Fibroblast of skin of right quadriceps (primary cell): ENCODE results near the gene ACP7.
"Not testable (repeated sequence)": the region's sequence is repeated elsewhere in the genome, so short reads cannot be mapped to it uniquely, and the experiment has no call there.

Source experiments
- DNase-seq: peaks from one replicate; pipeline ENCODE4 v3.0.0-alpha.2; 2013

ACP7 gene

DNA sequence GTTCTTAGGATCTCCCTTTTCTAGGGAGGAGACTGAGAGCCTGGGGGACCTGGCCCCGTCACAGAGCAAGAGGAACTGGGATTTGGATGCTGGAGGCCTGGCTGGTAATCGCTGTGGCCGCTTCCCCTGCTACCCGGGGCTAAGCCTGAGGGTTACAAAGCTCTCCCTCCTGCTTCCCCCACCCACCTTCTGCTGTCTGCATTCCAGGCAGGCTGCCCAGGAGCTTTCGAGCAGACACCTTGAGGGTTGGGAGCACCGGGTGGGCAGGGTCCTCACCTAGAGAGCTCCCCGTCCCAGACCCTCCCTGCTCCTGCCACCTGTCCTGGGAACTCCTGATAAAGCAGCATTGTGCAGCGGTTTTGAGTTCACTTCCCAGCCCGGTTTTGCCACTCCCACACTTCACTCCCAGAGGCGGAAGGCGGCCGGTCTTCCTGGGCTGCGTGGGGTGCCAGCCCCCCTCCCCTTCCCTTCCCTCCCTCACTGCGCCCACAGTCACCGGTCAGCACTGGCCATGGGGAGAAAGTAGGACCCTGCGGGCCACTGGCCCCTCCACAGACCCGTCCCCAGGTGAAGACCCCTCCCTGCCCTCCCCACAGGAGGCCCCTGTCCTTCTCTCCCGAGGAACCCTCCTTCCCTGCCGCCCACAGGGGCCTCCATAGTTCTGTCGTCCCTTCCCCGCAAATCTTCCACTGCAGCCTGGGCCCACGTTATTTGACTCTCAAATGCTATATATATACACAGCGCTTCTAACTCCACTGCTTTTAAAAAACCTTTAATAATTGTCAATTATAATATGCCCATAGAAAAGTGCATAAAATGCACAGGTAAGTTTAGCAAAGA is 49.5 kb downstream of the ACP7 start:
- no peak for DNase-seq

- no peak for DNase-seq
These were observed 51.5 kb downstream of the ACP7 start for GRCh38 chr19:39135701-39136100.

DNA sequence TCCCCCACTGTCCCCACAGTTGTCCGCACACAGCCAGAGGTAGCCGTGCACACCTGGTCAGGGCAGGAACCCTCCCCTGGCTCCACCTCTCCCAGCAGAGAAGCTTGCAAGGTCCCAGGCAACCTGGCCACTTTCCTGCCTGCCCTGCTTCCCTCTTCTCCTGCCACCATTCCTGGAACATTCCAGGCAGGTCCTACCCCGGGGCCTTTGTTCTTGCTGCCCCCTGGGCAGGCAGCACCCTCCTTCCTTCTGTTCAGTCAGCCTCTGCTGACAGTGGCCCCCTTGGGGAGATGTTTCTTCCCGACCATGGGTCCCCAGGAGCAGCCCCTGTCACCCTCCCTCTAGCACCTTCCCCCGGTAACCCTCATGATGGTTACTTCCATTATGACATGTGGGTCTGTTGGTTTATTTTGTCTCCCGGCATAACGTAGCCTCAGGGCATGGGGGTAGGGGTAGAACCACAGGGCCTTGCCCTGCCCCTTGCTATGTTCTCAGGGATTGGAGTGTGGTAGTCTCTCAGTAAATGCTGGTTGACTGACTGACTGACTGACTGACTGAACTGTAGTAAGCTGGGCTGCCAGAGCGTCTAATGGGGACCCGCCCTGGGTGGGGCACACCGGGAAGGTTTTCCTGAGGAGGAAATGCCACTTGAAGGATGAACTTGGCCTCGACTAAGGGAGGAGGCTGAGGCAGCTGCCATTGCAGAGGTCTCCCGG is 52.2 kb downstream of the ACP7 start:
- no peak for DNase-seq

DNA sequence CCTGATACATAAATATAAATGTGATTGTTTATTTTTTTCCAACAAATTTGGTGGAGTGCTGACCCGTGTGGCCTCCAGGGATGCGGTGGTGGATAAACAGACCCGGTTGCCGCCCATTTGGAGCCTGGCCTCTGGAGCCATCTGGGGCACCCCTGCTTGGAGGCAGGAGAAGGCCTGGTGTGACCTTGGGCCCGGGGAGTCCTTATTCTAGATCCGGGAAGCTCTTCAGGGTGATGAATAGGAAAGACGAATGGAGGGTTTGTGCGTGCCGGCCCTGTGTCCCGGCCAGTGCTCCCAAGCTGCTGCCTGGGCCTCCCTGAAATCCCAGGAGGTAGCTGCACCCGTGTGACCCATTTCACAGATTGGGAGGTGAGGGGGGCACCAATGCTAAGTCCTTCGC is 53.0 kb downstream of the ACP7 start:
- DNase-seq, result no peak

GRCh38 chr19:39138221-39139211 is 54.3 kb downstream of the ACP7 start:
- DNase-seq, result no peak

GRCh38 chr19:39139305-39139874 is 55.2 kb downstream of the ACP7 start:
- peak; percentile 54 for DNase-seq

DNA sequence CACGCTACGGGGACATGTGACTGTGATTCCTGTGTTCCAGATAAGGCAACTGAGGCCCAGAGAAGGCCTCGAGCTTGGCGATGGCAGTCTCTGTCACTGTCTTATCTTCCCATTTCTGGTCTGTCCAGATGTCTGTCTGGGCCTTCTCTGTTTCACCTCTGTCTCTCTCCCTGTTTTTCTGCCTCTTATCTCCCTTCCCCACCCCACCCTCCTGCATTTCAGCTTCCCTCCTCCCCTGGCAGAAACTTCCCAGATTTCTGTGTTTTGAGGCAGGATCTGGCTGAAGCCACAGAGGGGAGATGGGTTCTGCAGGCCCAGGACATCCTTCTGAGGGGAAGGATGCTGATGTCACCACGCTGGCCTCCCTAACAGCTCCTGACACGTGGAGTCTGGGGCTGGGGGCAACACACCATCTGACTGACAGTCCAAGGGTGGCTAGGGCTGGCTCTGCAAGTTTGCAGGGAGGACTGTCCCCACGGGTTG is 55.8 kb downstream of the ACP7 start:
- DNase-seq, result no peak

DNA sequence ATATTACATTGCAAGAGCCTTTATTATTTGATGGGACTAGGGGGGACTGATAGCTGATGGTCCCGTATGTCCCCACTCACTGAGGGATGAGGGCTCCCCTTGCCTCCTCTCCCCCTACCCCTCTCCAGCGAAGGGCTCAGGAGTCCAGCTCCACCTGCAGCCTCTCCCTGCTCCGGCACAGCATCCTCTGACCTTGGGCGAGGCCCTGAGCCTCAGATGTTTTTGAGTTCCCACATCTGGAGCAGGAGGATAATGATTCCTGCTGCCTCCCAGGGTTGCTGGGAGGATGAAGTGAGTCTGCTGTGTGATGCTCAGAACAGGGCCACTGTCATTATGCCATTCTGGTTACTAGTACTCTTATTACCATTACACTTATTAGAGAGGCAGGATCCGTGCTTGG is 56.4 kb downstream of the ACP7 start:
- no peak for DNase-seq

DNA sequence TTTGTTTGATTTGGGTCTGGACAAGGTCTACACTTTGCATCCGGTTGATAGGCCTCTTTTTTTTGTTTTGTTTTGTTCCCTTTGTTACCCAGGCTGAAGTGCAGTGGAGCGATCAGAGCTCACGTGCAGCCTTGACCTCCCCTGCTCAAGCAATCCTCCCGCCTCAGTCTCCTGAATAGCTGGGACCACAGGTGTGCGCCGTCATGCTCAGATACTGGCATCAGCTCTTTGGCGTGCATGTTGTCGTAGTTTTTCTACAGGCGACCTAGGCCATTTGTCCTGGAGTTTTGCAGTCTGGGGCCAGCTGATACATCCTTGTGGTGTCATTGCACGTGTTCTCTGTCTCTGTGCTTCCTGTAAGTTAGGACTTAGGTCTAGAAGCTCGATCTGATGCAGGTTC is 57.8 kb downstream of the ACP7 start:
- no peak for DNase-seq

GRCh38 chr19:39142630-39143029 is 58.5 kb downstream of the ACP7 start:
- DNase-seq, result no peak

- DNase-seq, result not testable (repeated sequence)
These were observed 59.7 kb downstream of the ACP7 start for GRCh38 chr19:39143757-39144289.

DNA sequence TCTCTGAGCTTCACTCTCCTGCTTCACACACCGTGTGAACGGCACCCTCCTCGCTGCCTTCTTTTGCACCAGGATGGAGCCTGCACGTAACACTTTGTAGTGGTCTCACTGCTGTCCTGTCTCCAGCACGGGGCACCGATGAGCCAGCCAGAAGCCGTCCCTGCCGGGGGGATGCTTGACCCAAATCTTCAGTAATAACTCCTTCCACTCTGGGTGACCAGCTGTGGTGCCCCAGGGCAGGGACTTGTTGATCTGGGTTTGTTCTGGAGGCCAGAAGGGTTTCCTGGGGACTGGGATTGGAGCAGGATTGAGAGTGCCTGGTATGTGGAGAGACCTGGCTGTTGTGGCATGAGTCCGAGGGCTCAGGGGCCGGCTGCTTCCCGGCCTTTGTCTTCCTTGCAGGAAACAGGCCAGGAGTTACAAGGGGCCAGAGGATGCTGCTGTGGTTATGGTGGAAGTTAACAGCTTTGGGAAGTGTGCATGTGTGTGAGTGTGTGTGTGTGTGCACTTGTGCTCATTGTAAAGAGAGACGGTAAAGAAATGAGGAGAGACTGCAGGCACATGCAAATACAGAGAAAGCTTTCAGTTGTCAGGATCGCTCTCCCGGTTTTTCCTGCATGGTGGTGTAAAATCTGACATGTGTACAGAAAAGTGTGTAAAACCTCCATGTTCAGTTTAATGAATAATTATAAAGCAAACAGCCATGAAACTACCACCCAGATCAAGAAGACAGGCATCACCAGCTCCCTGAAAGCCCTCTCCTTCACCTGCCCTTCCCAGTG is 60.3 kb downstream of the ACP7 start:
- DNase-seq, result no peak

- no peak for DNase-seq
These were observed 61.2 kb downstream of the ACP7 start for GRCh38 chr19:39145180-39145953.

- DNase-seq, result no peak
These were observed 61.9 kb downstream of the ACP7 start for GRCh38 chr19:39146091-39146490.

- DNase-seq, result no peak
These were observed 62.7 kb downstream of the ACP7 start for GRCh38 chr19:39146686-39147450.

GRCh38 chr19:39147480-39147879 is 63.3 kb downstream of the ACP7 start:
- no peak for DNase-seq

- DNase-seq, result no peak
These were observed 64.9 kb downstream of the ACP7 start for GRCh38 chr19:39148939-39149529.

DNA sequence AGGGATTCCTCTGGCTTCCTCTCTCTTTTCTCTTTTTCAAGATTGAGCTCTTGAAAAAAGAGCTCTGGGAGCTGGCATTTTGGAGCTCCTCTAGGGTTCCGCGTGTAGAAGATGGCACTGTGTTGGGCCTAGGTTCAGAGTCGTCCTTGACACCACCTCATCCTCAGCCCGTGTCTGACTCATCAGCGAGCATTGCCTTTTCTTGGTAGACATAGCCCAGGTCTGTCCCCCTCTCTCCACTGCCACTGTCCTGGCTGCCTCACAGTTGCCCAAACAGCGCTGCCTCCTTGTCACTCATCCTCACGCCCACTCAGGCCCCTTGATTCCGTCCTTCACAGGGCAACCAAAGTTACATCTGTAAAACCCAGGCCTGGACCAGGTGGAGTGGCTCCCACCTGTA is 66.1 kb downstream of the ACP7 start:
- no peak for DNase-seq

DNA sequence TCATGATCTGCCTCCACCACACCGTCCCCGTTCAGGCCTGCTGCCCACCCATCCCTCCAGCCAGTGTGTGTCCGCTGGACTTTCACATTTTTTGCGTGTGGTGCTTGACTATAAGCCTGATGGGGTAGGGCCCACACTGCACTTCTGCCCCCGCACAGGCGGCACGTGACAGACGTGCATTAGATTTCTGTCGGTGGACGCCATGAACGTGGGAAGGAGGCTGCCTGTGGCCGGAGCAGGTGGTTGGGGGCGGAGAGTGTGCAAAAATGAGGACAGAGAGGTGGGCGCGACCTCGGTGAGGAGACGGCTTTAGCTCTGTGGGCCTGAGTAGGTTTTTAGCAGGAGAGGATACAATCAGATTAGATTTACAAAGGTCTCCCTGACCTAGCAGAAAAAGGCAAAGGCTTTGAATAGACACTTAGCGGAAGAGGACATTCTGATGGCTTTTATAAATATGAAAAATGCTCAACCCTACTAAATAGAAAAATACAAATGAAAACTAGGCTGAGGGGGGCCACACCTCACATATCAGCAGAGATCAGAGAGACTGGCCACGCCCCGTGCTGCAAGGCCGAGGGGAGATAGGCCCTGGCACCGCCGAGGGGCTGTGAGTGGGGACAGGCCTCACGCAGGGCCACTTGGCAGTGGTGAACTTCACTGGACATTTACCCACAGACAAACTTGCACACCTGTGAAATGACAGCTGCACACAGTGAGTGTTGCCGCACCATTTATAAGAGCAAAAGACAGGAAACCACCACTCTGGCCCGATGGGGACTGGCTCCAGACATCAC is 66.8 kb downstream of the ACP7 start:
- no peak for DNase-seq
